ENCODE measurements around the gene ADAM22. TPM values are rescaled to one million over a fixed set of nuclear protein-coding genes. Genes with fewer than 3 reads are reported as not detected.

ADAM22 gene
- total RNA-seq, 1 experiment from 2014 or later = 10.1 TPM

DNA sequence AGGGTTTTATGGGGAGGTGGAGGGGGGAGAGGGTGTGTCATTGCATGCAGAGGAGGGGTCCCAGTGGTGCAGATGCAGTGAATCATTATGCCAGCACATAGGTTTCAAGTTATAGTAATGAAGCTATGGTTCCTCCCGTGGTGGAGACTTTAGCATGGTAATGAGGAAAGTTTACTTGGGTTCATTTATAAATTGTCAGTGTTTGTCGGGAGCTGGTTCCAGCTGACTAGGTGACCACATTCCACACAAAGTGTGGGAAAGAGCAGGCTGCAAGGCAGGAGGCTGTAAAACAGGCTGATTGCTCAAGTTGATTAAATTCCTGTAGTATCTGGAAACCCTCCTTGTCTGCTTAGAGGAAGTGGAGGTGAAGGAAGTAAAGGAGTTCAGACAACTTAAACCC is 206.9 kb downstream of the ADAM22 start:
- Mint-ChIP-seq H3K4me3 (ENCODE audit: unreplicated experiment) (no peak overlapping the region), H3K36me3 (ENCODE audit: insufficient read depth, unreplicated experiment) (no peaks in the 10 kb centered on the region), H3K27me3 (ENCODE audit: insufficient read depth, unreplicated experiment) (no peaks in the 10 kb centered on the region), H3K9me3 (ENCODE audit: unreplicated experiment) (no peaks in the 10 kb centered on the region), H3K4me1 (ENCODE audit: low read depth, unreplicated experiment) (peaks cover 8% of the 10 kb centered on the region), H3K27ac (ENCODE audit: unreplicated experiment) (peak overlapping the region; percentile 62)
- Histone ChIP-seq H3K4me1 (peaks cover 16% of the 10 kb centered on the region), H3K36me3 (ENCODE audit: control insufficient read depth, insufficient read depth, low read length) (no peaks in the 10 kb centered on the region; the same call in 1 of the 2 replicates), H3K4me3 (ENCODE audit: low read depth, low read length) (no peak overlapping the region), H3K27me3 (replicated peaks; ENCODE audit: control insufficient read depth, insufficient read depth, low read length) (no peaks in the 10 kb centered on the region), H3K9me3 (no peaks in the 10 kb centered on the region)
- intact Hi-C loops (cut with micrococcal nuclease; ENCODE audit: unreplicated experiment) = loop anchor here (2.0 kb wide), 1 partner anchor 28 kb away; no protein-coding TSS in a partner anchor
- CTCF ChIA-PET = interaction anchor here (0.6 kb wide), 2 partner anchors 13 to 31 kb away, joined by 3 to 5 read pairs; no protein-coding TSS in a partner anchor
- no TSS peak for BruUV-seq (replicated peaks)
- TF ChIP-seq, protein P1, sequence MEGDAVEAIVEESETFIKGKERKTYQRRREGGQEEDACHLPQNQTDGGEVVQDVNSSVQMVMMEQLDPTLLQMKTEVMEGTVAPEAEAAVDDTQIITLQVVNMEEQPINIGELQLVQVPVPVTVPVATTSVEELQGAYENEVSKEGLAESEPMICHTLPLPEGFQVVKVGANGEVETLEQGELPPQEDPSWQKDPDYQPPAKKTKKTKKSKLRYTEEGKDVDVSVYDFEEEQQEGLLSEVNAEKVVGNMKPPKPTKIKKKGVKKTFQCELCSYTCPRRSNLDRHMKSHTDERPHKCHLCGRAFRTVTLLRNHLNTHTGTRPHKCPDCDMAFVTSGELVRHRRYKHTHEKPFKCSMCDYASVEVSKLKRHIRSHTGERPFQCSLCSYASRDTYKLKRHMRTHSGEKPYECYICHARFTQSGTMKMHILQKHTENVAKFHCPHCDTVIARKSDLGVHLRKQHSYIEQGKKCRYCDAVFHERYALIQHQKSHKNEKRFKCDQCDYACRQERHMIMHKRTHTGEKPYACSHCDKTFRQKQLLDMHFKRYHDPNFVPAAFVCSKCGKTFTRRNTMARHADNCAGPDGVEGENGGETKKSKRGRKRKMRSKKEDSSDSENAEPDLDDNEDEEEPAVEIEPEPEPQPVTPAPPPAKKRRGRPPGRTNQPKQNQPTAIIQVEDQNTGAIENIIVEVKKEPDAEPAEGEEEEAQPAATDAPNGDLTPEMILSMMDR (IDR thresholded peaks at IDR 0.05; ENCODE audit: insufficient read depth in 1 of 2, low read depth in 1 of 2, low read length in 1 of 2, severe bottlenecking in 1 of 2, unreplicated experiment in 1 of 2) = no peak
- peak; percentile 62 to 75 for DNase-seq
- POLR2A ChIA-PET = no interaction called here

GRCh38 chr7:88141479-88141878 is 207.4 kb downstream of the ADAM22 start:
- Mint-ChIP-seq H3K4me3 (ENCODE audit: unreplicated experiment) (no peak overlapping the region), H3K27me3 (ENCODE audit: insufficient read depth, unreplicated experiment) (no peaks in the 10 kb centered on the region), H3K36me3 (ENCODE audit: insufficient read depth, unreplicated experiment) (no peaks in the 10 kb centered on the region), H3K27ac (ENCODE audit: unreplicated experiment) (no peak overlapping the region), H3K4me1 (ENCODE audit: low read depth, unreplicated experiment) (peaks cover 8% of the 10 kb centered on the region), H3K9me3 (ENCODE audit: unreplicated experiment) (no peaks in the 10 kb centered on the region)
- intact Hi-C loops (cut with micrococcal nuclease; ENCODE audit: unreplicated experiment) = loop anchor here (2.0 kb wide), 1 partner anchor 27 kb away; no protein-coding TSS in a partner anchor
- no peak overlapping the region for H3K4me3 ChIP-seq (ENCODE audit: low read depth, low read length)
- no peaks in the 10 kb centered on the region for H3K9me3 ChIP-seq
- no peaks in the 10 kb centered on the region; the same call in 1 of the 2 replicates for H3K36me3 ChIP-seq (ENCODE audit: control insufficient read depth, insufficient read depth, low read length)
- no peaks in the 10 kb centered on the region for H3K27me3 ChIP-seq (replicated peaks; ENCODE audit: control insufficient read depth, insufficient read depth, low read length)
- ChIA-PET CTCF (interaction anchor here (0.6 kb wide), 2 partner anchors 14 to 588 kb away, joined by 3 to 4 read pairs; no protein-coding TSS in a partner anchor), POLR2A (no interaction called here)
- no peak for DNase-seq
- peaks cover 16% of the 10 kb centered on the region for H3K4me1 ChIP-seq
- BruUV-seq (replicated peaks) = no TSS peak
- TF ChIP-seq, protein P1 (IDR thresholded peaks at IDR 0.05; ENCODE audit: insufficient read depth in 1 of 2, low read depth in 1 of 2, low read length in 1 of 2, severe bottlenecking in 1 of 2, unreplicated experiment in 1 of 2) = no peak

GRCh38 chr7:88141953-88142352 is 207.9 kb downstream of the ADAM22 start:
- DNase-seq = no peak
- no peaks in the 10 kb centered on the region for H3K27me3 Mint-ChIP-seq (ENCODE audit: insufficient read depth, unreplicated experiment)
- ChIA-PET POLR2A (no interaction called here), CTCF (interaction anchor here (0.6 kb wide), 1 partner anchor 588 kb away, joined by 4 read pairs; no protein-coding TSS in a partner anchor)
- Histone ChIP-seq H3K4me1 (peaks cover 16% of the 10 kb centered on the region), H3K36me3 (ENCODE audit: control insufficient read depth, insufficient read depth, low read length) (no peaks in the 10 kb centered on the region; the same call in 1 of the 2 replicates), H3K4me3 (ENCODE audit: low read depth, low read length) (no peak overlapping the region), H3K27me3 (replicated peaks; ENCODE audit: control insufficient read depth, insufficient read depth, low read length) (no peaks in the 10 kb centered on the region), H3K9me3 (no peaks in the 10 kb centered on the region)
- H3K36me3 Mint-ChIP-seq (ENCODE audit: insufficient read depth, unreplicated experiment) = no peaks in the 10 kb centered on the region
- H3K9me3 Mint-ChIP-seq (ENCODE audit: unreplicated experiment) = no peaks in the 10 kb centered on the region
- no peak overlapping the region for H3K27ac Mint-ChIP-seq (ENCODE audit: unreplicated experiment)
- TF ChIP-seq, protein P1 (IDR thresholded peaks at IDR 0.05; ENCODE audit: insufficient read depth in 1 of 2, low read depth in 1 of 2, low read length in 1 of 2, severe bottlenecking in 1 of 2, unreplicated experiment in 1 of 2) = no peak
- intact Hi-C loops (cut with micrococcal nuclease; ENCODE audit: unreplicated experiment) = loop anchor here (2.0 kb wide), 1 partner anchor 27 kb away; no protein-coding TSS in a partner anchor
- no peak overlapping the region for H3K4me3 Mint-ChIP-seq (ENCODE audit: unreplicated experiment)
- no TSS peak for BruUV-seq (replicated peaks)
- H3K4me1 Mint-ChIP-seq (ENCODE audit: low read depth, unreplicated experiment) = peaks cover 8% of the 10 kb centered on the region

Measured in Caco-2 (cell line).